ENCODE measurements around the gene C1QTNF6.

The C1QTNF6 gene

GRCh38 chr22:37177755-37178154, 10.3 kb downstream of the C1QTNF6 start:
- peak overlapping the region; percentile 81 to 94 (median 86) for H3K27ac Mint-ChIP-seq
- H3K9me3 Mint-ChIP-seq, result no peaks in the 10 kb centered on the region
- H3K36me3 Mint-ChIP-seq (ENCODE audit: low read depth), result peaks cover 6% of the 10 kb centered on the region
- no peak for TF ChIP-seq CTCF (IDR thresholded peaks at IDR 0.05; ENCODE audit: unreplicated experiment in 3 of 3)
- peaks cover 4% of the 10 kb centered on the region for H3K27me3 Mint-ChIP-seq (ENCODE audit: low read depth)
- H3K4me1 Mint-ChIP-seq, result peaks cover 69% of the 10 kb centered on the region
- peak overlapping the region in 2 of 3 experiments; percentile 4 to 21 for H3K4me3 Mint-ChIP-seq

- Mint-ChIP-seq H3K27me3 (ENCODE audit: low read depth) (peaks cover 4% of the 10 kb centered on the region), H3K27ac (peak overlapping the region; percentile 81 to 94 (median 86)), H3K4me3 (peak overlapping the region in 1 of 3 experiments; percentile 21), H3K9me3 (no peaks in the 10 kb centered on the region), H3K4me1 (peaks cover 69% of the 10 kb centered on the region), H3K36me3 (ENCODE audit: low read depth) (peaks cover 6% of the 10 kb centered on the region)
- no peak for TF ChIP-seq CTCF (IDR thresholded peaks at IDR 0.05; ENCODE audit: unreplicated experiment in 3 of 3)
Observed at GRCh38 chr22:37177221-37177620, 10.8 kb downstream of the C1QTNF6 start.

GRCh38 chr22:37176464-37177061, 11.5 kb downstream of the C1QTNF6 start:
- peaks cover 3% of the 10 kb centered on the region for H3K36me3 Mint-ChIP-seq (ENCODE audit: low read depth)
- TF ChIP-seq CTCF (IDR thresholded peaks at IDR 0.05; ENCODE audit: unreplicated experiment in 3 of 3), result no peak
- no peaks in the 10 kb centered on the region for H3K9me3 Mint-ChIP-seq
- peak overlapping the region; percentile 83 to 93 (median 86) for H3K27ac Mint-ChIP-seq
- peaks cover 71% of the 10 kb centered on the region for H3K4me1 Mint-ChIP-seq
- peaks cover 4% of the 10 kb centered on the region for H3K27me3 Mint-ChIP-seq (ENCODE audit: low read depth)
- H3K4me3 Mint-ChIP-seq, result peak overlapping the region; percentile 12 to 71 (median 36)

- peaks cover 2% of the 10 kb centered on the region for H3K36me3 Mint-ChIP-seq (ENCODE audit: low read depth)
- no peak for TF ChIP-seq CTCF (IDR thresholded peaks at IDR 0.05; ENCODE audit: unreplicated experiment in 3 of 3)
Observed at GRCh38 chr22:37175414-37176281, 12.4 kb downstream of the C1QTNF6 start.

GRCh38 chr22:37174964-37175363, 13.1 kb downstream of the C1QTNF6 start:
- Mint-ChIP-seq H3K4me3 (no peak overlapping the region), H3K27me3 (ENCODE audit: low read depth) (peaks cover 4% of the 10 kb centered on the region), H3K27ac (peak overlapping the region in 2 of 3 experiments; percentile 37 to 86), H3K36me3 (ENCODE audit: low read depth) (no peaks in the 10 kb centered on the region), H3K4me1 (peaks cover 69% of the 10 kb centered on the region), H3K9me3 (no peaks in the 10 kb centered on the region)
- no peak for TF ChIP-seq CTCF (IDR thresholded peaks at IDR 0.05; ENCODE audit: unreplicated experiment in 3 of 3)

More at GRCh38 chr22:37175414-37176281, 12.4 kb downstream of the C1QTNF6 start:
- Mint-ChIP-seq H3K4me3 (peak overlapping the region in 2 of 3 experiments; percentile 12 to 71), H3K27ac (peak overlapping the region; percentile 83 to 93 (median 86)), H3K4me1 (peaks cover 76% of the 10 kb centered on the region), H3K27me3 (ENCODE audit: low read depth) (peaks cover 4% of the 10 kb centered on the region), H3K9me3 (no peaks in the 10 kb centered on the region)
